AG08396 (cell line): ENCODE results near the gene PANX1.
"Not testable (repeated sequence)": the region's sequence is repeated elsewhere in the genome, so short reads cannot be mapped to it uniquely, and the experiment has no call there.

Source experiments
- DNase-seq: peaks from one replicate; pipeline ENCODE4 v3.0.0; 2012; ENCODE audit warnings: low spot score, mixed read lengths

Gene PANX1

GRCh38 chr11:94128746-94129511 is at the start of gene PANX1:
TSS of gene PANX1 (plus strand) at chr11:94128841. CDS start at chr11:94129313, 472 bp downstream.
- peak; percentile 84 for DNase-seq

- no peak for DNase-seq
Observed at GRCh38 chr11:94084164-94084563, 44.5 kb upstream of the PANX1 start.

- no peak for DNase-seq
Observed at GRCh38 chr11:94088906-94089305, 39.7 kb upstream of the PANX1 start.

- no peak for DNase-seq
Observed at GRCh38 chr11:94089341-94089740, 39.3 kb upstream of the PANX1 start.

- DNase-seq = no peak
Observed at GRCh38 chr11:94090401-94090800, 38.2 kb upstream of the PANX1 start.

GRCh38 chr11:94091091-94091490 is 37.5 kb upstream of the PANX1 start:
- DNase-seq = no peak

- DNase-seq = no peak
Observed at GRCh38 chr11:94100253-94100652, 28.4 kb upstream of the PANX1 start.

GRCh38 chr11:94103471-94103870 is 25.2 kb upstream of the PANX1 start:
- DNase-seq = no peak

- DNase-seq = no peak
Observed at GRCh38 chr11:94104734-94105133, 23.9 kb upstream of the PANX1 start.

GRCh38 chr11:94106716-94107115 is 21.9 kb upstream of the PANX1 start:
- DNase-seq = no peak

GRCh38 chr11:94107363-94107762 is 21.3 kb upstream of the PANX1 start:
- DNase-seq = no peak

GRCh38 chr11:94111241-94111640 is 17.4 kb upstream of the PANX1 start:
- no peak for DNase-seq

- no peak for DNase-seq
Observed at GRCh38 chr11:94111660-94112059, 17.0 kb upstream of the PANX1 start.

- no peak for DNase-seq
Observed at GRCh38 chr11:94112206-94112953, 16.3 kb upstream of the PANX1 start.

GRCh38 chr11:94117197-94117574 is 11.5 kb upstream of the PANX1 start:
- DNase-seq = no peak

GRCh38 chr11:94117871-94118270 is 10.8 kb upstream of the PANX1 start:
- DNase-seq = peak; percentile 30

GRCh38 chr11:94119676-94120075 is 9.0 kb upstream of the PANX1 start:
- DNase-seq = not testable (repeated sequence)

- DNase-seq = not testable (repeated sequence)
Observed at GRCh38 chr11:94120516-94120915, 8.1 kb upstream of the PANX1 start.

- peak; percentile 22 for DNase-seq
Observed at GRCh38 chr11:94120946-94121345, 7.7 kb upstream of the PANX1 start.

- DNase-seq = no peak
Observed at GRCh38 chr11:94125407-94126115, 3.1 kb upstream of the PANX1 start.

GRCh38 chr11:94127638-94128037 is 1.0 kb upstream of the PANX1 start:
- no peak for DNase-seq

GRCh38 chr11:94128291-94128745 is 323 bp upstream of the PANX1 start:
- peak; percentile 30 for DNase-seq
